GM23338 (cell line): ENCODE results near the gene GGCX.

Experiments used
- CREB1 ChIP-seq: fragments of 250-450 bp; sonication (Bioruptor Pico); IDR thresholded peaks from 2 replicates; pipeline ENCODE4 v1.5.0; 2020; ENCODE audit warnings: low read depth, mild to moderate bottlenecking, moderate library complexity
- EZH2 ChIP-seq: fragments of 200-600 bp; sonication (generic); IDR thresholded peaks from one replicate; pipeline ENCODE4 v1.8.0; 2017; ENCODE audit warnings: antibody characterized with exemption, mild to moderate bottlenecking, low read depth; ENCODE audit not compliant: unreplicated experiment
- EZH2phosphoT487 ChIP-seq: fragments of 200-600 bp; sonication (generic); IDR thresholded peaks from one replicate; pipeline ENCODE4 v1.8.1; 2018; ENCODE audit warnings: antibody characterized with exemption; ENCODE audit not compliant: unreplicated experiment
- JUNB ChIP-seq: IDR thresholded peaks from one replicate; pipeline ENCODE4 v1.6.1; 2016; ENCODE audit warnings: antibody characterized with exemption; ENCODE audit not compliant: unreplicated experiment
- POLR2AphosphoS5 ChIP-seq: IDR thresholded peaks from 2 replicates; pipeline ENCODE4 v1.6.1; 2016; ENCODE audit warnings: antibody characterized with exemption, low read depth
- REST ChIP-seq: IDR thresholded peaks from one replicate; pipeline ENCODE4 v1.6.1; 2018; ENCODE audit warnings: antibody characterized with exemption; ENCODE audit not compliant: unreplicated experiment
- ZNF331 ChIP-seq: fragments of 250-450 bp; sonication (Bioruptor Pico); IDR thresholded peaks from 2 replicates; pipeline ENCODE4 v1.5.0; 2020; ENCODE audit warnings: low read depth, mild to moderate bottlenecking, moderate library complexity
- TF ChIP-seq, protein P1 (sequence below), 2 experiments: fragments of 200-600 bp in 1 of 2; sonication (generic) in 1 of 2; conservative IDR thresholded peaks; 2 replicates each; pipeline versions ENCODE4 v1.5.1 to v1.6.1; 2016 to 2017; ENCODE audit warnings: antibody characterized with exemption in 2 of 2, low read depth in 2 of 2, mild to moderate bottlenecking in 2 of 2, moderate library complexity in 1 of 2

GRCh38 chr2:85564144-85564563 lies 2.9 kb upstream of the GGCX start:
- TF ChIP-seq, protein P1, sequence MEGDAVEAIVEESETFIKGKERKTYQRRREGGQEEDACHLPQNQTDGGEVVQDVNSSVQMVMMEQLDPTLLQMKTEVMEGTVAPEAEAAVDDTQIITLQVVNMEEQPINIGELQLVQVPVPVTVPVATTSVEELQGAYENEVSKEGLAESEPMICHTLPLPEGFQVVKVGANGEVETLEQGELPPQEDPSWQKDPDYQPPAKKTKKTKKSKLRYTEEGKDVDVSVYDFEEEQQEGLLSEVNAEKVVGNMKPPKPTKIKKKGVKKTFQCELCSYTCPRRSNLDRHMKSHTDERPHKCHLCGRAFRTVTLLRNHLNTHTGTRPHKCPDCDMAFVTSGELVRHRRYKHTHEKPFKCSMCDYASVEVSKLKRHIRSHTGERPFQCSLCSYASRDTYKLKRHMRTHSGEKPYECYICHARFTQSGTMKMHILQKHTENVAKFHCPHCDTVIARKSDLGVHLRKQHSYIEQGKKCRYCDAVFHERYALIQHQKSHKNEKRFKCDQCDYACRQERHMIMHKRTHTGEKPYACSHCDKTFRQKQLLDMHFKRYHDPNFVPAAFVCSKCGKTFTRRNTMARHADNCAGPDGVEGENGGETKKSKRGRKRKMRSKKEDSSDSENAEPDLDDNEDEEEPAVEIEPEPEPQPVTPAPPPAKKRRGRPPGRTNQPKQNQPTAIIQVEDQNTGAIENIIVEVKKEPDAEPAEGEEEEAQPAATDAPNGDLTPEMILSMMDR (conservative IDR thresholded peaks at IDR 0.05; ENCODE audit: low read depth in 2 of 2), result no peak
- TF ChIP-seq POLR2AphosphoS5, result no peak
- TF ChIP-seq CREB1 (CRISPR knock-in tag), result no peak
- no peak for TF ChIP-seq REST
- TF ChIP-seq EZH2, result no peak
- TF ChIP-seq EZH2phosphoT487, result no peak
- no peak for TF ChIP-seq JUNB
- no peak for TF ChIP-seq ZNF331
